Activated CD4-positive, alpha-beta T cell treated with anti-CD3 and anti-CD28 coated beads for 1 hour (primary cell): ENCODE measurements around the gene CADM4.
"Not testable (repeated sequence)": the region's sequence is repeated elsewhere in the genome, so short reads cannot be mapped to it uniquely, and the experiment has no call there.

Experiments
- DNase-seq: peaks from one replicate; pipeline ENCODE4 v3.0.0-alpha.2; 2020

The CADM4 gene

DNA sequence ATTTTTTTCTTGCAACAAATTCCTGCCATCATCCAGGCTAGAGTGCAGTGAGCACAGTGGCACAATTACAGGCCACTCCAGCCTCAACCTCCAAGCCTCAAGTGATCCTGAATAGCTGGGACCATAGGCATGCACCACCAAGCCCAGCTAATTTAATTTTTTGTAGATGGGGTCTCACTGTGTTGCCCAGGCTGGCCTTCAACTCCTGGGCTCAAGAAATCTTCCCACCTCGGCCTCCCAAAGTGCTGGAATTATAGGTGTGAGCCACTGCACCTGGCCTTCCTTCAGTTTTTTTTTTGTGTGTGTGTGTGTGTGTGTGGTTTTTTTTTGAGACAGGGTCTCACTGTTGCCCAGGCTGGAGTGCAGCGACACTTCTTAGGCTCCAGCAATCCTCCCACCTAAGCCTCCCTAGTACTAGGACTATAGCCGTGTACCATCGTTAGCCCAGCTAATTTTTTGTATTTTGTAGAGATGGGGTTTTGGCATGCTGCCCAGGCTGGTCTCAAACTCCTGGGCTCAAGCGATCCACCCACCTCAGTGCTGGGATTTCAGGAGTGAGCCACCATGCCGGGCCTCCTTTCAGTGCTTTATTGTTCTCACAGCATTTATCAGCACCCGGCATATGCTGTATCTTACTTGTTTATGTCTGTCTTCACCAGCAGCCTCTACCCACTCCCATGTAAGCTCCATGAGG is 33.6 kb downstream of the CADM4 start:
- DNase-seq: no peak

DNA sequence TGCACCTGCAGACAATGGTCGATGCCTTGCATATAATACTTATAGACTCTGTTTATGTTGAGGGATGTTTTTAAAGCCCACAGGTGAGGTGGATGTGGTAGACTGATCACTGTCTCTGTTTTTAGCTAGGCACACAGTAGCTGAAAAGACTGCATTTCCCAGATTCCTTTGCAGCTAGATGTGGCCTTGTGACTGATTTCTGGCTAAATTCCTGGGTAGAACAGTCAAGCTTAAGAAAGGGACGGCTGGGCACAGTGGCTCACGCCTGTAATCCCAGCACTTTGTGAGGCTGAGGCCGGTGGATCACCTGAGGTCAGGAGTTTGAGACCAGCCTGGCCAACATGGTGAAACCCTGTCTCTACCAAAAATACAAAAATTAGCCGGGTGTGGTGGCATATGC is 39.3 kb downstream of the CADM4 start:
- DNase-seq: not testable (repeated sequence)

DNA sequence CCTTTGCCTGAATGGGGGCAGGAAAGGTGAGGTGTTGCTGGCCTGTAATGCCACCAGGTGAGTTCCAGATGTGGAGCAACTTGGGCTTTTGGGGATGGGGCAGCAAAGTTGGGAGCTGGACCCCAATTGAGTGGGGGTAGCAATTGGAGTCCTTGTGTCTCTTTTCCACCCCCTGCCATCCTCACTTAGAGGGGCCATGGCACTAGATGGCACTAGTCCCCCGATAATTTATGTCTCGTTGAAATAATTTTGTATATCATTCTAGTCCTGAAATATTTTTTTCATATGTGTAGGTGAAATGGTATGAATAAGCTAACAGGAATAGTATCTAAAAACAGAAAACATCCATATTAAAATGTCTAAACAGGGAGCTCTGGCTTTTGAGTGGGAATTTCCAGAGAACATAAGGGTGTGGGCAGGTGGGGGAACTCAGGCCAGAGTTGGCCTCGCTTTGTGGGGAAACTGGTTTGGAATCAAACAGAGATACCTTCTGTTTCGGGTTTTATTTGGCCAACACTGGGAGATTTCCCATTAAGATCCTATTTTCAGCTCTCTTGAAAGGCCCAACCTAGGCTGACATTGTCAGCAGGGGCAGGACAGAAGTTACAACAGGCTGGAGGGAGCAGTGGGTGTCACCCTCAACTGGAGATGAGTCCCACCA is 39.9 kb downstream of the CADM4 start:
- no peak for DNase-seq

DNA sequence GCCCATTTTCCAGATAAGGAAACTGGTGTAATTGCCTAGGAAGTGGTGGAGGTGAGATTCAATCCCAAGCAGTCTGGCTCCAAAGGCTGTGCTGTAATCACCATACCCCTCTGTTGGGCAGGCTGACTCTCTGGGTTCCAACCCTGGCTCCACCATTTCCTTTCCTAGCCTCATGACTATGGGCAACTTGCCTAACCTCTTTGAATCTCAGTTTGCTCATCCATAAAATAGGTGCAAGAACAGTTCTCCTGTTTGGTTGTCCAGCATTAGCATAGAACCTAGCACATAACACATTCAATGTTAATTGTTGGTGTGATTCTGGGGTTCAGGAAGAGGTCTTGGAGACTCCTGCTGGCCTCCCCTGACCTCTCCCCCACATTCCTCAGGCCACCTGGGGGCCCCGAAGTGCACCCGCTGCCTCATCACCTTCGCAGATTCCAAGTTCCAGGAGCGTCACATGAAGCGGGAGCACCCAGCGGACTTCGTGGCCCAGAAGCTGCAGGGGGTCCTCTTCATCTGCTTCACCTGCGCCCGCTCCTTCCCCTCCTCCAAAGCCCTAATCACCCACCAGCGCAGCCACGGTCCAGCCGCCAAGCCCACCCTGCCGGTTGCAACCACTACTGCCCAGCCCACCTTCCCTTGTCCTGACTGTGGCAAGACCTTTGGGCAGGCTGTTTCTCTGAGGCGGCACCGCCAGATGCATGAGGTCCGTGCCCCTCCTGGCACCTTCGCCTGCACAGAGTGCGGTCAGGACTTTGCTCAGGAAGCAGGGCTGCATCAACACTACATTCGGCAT is 41.0 kb downstream of the CADM4 start:
- no peak for DNase-seq

DNA sequence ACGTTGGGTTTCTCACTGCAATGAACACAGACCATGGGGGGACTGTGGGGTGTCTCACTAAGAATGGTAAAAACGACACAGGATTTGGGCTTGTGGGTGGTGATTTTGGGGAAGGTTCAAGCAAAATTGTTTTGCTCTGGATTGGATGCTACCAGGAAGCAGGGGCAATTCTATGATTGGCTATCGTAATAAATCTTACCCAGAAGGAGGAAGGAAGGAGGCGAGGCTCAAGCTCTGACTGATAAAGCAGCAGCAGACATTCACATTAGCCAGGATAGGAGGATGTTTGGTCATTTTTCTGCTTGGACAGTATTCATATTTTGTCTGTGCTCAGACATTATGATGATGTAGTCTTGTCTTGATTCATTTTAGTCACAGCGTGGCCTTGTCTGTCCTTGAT is 41.8 kb downstream of the CADM4 start:
- DNase-seq: no peak

DNA sequence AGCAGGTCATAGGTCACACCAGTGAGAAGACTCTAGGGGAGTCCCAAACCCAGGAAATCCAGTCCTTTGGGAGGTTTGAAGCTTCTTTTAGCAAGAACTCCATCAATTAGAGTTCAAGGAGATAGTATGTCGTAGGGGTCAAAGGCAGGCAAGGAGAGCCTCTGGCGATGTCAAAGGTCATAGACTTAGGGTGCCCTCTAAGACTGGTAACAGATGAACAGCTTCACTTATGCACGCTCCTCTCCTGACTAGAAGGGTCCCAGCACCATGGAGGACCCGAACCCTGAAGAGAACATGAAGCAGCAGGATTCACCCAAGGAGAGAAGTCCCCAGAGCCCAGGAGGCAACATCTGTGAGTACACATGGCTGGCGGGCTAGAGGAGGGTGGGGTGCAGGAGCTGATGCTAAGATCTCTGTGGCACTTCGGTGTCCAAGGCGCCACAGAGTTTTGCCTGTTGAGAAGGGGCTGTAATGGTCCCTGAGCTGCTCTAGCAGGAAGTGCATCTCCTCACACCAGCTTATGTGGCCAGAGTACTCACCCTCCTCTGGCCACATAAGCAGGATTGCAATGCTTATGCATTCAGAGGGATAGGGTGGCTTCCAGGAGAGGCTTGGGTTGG is 42.7 kb downstream of the CADM4 start:
- no peak for DNase-seq

DNA sequence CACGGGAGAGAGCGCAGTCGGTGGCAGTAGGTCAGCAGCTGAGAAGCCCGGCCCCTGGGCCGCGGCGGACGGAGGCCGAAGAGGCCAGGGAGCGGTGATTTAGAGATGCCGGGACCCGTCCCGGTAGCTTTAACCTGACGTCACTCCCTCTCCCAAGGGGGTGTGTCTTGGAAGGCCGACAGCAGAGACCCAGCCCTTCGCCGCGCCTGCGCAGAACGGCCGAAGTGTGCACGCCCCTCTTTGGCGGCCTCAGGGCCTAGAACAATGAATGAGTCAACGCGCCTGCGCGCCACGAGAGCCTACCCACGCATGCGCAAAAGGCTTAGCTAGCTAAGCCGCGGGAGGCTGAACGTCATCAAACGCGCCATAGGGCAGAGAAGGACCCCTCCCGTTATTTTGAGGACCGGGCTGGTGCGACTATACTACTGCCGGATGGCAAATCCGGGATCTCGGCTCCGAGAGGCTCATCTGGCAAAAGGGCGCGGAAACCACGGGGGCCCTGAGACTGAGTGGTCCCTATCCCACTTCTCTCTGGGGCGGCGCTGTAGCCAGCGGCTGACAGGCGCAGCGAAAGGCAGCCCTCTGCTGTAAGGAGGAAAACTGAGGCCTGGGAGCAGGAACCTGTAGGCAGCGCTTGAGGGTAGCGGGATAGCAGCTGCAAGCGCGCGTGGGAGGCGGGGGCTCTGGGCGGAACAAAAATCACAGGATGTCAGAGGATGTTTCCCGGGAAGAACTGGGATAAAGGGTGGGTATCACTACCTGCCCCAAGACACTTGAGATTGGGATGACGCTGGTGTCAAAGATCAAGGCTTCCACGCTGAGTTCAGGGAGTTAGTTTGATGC is 43.4 kb downstream of the CADM4 start, which contains the start of the genes IRGQ and ZNF576:
Gene IRGQ (minus strand): TSS at position 136 of the 843 bp plus-strand sequence. CDS start 796 bp downstream, outside the sequence.
Gene ZNF576 (plus strand): TSS at position 597 of the 843 bp plus-strand sequence. CDS start 514 bp downstream, outside the sequence.
- peak; percentile 100 for DNase-seq

DNA sequence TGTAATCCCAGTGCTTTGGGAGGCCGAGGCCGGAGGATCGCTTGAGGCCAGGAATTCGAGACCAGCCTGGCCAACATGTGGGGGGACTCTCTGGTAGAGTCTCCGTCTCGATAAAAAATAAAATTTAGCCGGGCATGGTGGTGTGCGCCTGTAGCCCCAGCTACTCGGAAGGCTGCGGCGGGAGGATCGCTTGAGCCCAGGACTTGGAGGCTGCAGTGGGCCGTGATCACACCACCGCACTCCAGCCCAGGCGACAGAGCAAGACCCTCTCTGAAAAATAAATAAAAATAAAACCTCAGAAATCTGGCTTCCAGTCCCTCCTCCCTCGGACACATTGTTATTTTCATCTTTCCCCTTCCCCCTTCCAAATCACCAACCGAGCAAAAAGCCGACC is 44.0 kb downstream of the CADM4 start:
- peak; percentile 13 for DNase-seq

DNA sequence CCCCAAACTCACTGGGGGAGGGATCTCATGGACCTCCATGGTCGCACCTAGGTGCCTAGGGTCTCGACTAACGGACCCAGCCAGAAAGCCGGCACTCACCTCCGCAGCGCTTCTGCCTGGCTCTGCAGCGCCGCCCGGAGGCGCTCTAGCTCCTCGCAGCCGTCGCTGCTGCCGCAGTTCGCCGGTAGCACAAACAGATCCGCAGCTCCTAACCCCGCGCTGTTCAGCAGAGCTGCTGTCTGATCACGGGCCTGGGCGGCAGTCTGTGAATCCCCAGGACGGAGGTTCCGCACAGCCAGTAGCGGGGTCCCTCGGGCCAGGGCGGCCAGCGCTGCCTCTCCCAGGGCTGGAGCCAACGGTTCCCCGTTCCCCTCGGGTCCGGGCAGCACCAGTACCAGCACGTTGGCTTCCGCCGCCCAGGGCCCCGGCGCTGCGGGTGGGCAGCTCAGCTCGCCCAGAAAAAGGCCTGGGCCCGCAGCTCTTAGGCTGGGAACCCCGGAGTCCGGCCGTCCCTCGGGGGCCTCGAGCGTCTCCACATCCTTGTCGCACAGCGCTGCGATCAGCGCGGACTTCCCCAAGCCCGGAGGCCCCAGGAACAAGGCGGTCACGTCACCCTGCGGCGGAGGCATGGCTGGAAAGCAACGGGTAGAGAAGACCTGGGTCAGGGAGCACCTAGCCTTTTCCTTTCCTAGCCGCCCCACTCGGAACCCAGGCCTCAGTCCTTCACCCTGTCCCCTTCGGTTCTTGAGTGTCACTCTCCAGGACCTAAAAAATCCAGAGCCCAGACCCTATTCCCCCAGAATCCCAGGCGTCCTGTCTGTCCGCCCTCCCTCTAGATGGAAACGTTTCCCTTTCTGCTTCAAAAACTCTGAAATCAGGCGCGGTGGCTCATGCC is 44.7 kb downstream of the CADM4 start:
- peak; percentile 58 for DNase-seq

DNA sequence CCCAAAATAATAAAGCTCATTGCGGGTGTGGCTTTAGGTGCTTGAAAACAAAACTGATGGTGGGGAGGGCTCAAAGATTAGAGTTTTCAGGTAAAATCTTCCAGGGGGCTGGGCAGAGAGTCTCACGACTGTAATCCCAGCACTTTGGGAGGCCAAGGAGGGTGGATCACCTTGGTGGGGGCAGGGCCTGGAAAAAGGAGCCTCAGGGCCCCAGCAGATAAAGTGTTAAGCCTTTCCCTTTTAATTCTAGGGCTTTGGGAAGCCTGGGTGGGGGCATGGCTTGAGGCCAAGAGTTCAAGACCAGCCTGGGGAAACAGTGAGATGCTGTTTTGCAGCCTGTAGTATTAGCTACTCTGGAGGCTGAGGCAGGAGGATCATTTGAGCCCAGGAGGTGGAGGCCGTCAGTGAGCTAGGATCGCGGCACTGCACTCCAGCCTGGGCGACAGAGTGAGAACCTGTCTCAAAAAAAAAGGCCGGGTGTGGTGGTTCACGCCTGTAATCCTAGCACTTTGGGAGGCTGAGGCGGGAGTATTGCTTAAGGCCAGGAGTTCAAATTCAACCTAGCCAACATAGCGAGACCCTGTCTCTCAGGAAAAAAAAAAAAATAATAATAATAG is 45.5 kb downstream of the CADM4 start:
- no peak for DNase-seq

DNA sequence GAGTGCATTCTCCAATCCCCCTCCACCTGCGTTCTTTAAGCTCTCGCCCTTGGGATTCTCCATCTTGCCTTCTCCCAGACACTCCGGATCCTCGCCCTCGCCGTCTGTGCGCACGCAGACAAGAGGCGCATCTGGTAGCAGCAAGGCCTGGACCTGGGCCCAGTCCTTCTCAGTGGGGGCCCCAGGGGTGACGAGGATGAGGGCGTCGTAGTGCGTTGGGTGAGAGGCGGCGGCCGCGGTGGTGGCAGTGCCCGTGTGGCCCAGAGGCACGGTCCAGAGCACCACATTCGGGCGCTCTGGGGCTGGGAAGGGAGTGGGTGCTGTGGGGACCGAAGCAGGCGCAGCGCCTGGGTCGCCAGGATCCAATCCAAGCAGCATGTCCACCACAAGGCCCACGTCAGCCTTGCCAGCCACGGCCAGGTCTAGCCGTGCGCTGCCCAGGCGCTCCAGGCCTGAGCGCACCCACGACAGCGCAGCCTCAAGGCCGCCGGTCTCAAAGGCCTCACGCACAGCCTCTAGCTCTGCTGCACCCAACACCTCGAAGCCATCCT is 46.8 kb downstream of the CADM4 start:
- DNase-seq: no peak

DNA sequence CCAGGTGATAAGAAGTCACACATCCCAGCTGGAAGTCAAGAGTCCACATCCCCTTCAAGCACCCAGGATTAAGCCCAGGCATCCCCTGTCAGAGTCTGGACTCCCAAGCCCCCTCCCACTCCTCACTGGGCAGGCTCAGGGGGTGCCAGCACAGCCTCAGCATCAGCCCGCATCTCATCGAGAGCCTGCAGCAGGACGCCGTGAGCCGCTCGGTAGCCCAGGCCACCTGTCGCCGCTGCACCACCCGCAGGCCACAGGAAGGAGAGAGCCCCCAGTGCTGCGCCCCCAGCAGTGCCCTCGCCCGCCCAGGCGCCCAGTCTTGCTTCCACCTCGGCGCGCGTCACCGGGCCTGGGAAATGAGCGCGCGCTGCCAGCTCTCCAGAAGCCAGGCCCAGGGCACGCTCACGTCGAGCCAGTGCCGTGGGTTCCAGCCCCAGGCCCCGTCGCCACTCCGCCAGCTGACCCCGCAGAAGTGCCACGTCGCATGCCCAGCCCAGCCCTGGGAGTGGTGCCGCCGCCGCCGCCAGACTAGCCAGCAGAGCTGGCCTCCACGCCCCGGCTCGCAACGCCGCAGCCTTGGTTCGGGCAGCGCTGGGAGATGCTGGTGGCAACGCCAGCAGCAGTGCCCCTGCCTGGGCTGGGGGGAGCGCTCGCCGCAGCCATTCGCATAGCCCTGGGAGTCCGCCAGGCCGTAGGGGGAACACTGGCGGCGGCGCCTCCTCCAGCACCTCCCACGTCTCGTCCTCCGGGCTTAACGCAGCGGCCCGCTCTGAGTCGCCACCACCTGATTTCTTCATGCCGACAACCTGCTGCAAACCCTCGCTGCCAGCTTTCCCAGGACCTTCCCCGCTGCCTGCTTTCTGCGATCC is 47.5 kb downstream of the CADM4 start:
- no peak for DNase-seq

DNA sequence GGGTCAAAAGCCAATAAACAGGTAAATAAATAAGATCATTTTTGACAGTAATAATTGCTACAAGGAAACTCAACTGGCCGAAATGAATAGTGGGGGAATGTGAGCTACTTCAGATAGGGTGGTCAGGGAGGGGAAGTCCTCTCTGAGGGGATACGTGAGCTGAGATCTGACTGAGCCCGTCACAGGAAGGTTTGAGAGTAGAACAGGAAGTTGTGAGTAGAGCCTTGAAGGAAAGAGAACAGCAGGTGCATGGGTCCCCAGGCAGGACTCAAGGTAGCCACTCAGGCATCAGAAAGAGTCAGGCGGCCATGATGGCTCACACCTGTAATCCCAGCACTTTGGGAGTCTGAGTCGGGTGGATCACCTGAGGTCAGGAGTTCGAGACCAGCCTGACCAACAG is 50.0 kb downstream of the CADM4 start:
- no peak for DNase-seq

DNA sequence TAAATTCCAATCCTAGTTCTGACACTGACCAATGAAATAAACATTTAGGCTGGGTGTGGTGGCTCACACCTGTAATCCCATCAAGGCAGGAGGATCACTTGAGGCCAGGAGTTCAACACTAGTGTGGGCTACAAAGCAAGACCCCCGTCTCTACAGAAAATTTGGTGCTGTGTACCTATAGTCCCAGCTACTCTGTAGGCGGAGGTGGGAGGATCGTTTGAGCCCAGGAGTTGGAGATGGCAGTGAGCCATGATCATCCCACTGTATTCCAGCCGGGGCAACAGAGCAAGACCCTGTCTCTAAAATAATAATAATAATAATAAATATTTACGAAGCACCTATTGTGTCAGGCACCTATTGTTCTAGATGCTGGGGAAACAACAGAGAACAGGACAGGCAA is 50.4 kb downstream of the CADM4 start:
- DNase-seq: no peak

DNA sequence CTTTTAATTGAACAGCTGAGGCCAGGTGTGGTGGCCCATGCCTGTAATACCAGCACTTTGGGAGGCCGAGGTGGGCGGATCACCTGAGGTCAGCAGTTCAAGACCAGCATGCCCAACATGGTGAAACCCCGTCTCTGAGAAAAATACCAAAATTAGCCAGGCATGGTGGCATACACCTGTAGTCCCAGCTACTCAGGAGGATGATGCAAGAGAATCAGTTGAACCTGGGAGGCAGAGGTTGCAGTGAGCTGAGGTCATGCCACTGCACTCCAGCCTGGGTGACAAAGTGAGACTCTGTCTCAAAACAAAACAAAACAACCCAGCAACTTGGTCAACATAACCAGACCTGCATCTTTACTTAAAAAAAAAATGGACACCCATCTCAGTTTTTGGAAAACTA is 52.6 kb downstream of the CADM4 start:
- not testable (repeated sequence) for DNase-seq

DNA sequence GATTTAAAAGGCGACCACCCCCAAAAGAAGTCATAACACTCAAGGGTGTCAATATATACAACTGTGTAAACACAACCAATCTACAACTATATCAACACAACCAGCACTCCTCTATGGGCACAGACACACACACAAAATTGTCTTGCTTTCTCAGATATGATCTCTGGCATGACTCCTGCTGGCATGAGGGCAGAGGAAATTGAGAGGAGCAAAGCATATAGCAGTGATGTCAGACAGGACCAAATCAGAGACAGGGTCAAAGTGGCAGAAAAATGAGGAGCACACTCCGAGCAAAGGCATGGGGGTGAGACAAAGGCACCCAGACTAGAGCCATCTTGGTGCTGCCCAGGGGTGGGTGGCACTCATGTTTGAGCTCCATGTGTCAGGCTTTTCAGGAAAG is 53.3 kb downstream of the CADM4 start:
- no peak for DNase-seq

DNA sequence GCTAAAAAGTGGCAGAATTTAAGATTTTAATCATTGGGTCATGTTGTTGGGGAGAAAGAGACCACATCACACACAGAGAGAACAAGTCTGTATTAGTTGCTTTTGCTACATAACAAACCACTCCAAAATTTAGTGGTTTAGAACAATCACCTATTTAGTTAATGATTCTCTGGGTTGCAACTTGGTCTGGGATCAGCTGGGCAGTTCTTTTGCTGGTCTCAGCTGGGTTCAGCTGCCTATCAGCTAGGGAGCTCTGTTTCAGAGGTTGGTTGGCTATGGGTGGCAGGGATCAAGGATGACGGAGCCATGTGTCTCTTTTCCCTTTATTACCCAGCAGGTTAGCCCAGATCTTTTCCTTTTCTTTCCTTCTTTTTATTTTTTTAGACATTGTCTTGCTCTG is 55.2 kb downstream of the CADM4 start:
- DNase-seq: no peak

DNA sequence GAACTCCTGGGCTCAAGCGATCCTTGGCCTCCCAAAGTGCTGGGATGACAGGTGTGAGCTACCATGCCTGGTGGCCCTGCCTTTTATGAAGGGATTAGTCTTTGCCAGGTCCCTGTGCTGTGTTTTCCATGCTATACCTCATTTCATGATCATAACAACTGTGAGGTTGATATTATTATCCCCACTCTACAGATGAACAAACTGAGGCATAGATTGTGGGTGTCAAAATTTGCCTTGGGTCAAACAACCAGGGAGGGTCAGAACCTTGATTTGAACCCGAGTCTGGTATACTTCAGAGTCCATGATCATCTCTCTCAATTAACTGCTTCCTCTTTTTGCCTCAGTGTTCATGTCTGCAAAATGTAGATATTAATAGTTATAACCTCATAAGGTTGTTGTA is 57.2 kb downstream of the CADM4 start:
- no peak for DNase-seq

DNA sequence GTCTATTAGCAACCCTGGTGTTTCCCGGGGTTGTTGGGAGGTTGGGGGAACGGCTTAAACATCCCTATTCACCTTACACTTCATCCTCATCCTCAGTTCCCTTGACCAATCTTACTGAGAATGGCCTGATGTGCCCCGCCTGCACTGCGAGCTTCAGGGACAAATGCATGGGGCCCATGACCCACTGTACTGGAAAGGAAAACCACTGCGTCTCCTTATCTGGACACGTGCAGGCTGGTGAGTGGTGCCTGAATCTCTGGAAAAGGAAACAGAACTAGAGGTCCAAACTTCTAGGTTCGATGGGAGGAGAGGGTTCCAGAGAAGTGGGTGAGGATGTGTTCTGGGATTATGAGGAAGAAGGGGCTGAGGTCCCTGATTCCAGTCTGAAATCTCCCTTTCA is 58.2 kb downstream of the CADM4 start:
- no peak for DNase-seq
